ENCODE data around the gene CLTA. TPM values are rescaled to one million over a fixed set of nuclear protein-coding genes. Genes with fewer than 3 reads are reported as not detected.

Gene CLTA
- total RNA-seq, 1 experiment from 2014 or later = 146 TPM

DNA sequence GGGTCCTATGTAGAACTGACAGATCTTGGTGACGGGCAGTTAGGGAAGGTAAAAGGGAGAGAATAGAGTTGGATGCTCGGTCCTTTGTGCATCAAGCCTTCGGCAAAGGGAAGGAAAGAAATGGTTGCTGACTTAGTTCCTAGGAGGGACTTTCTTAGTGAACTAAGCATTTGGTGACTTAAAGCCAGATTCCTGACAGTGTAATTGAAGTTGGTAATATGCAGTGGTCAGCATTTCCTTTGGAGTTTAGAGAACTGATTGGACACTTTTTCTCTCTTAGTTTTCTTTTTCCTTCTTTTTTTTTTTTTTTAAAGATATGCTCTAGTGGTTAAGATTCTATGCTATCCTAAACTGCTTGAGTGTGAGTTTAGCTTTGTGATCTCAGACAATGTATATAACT is 2.3 kb downstream of the CLTA start:
- intact Hi-C loops (cut with micrococcal nuclease; ENCODE audit: unreplicated experiment) = loop anchor here (10.0 kb wide), 1 partner anchor 168 kb away; no protein-coding TSS in a partner anchor
- no peak for DNase-seq
- H3F3A ChIP-seq (ENCODE audit: insufficient read depth, low read depth) = peaks cover 10% of the 10 kb centered on the region; the same call in 1 of the 2 replicates
- no peaks in the 10 kb centered on the region for H3K27me3 ChIP-seq (ENCODE audit: insufficient read depth, low read depth)
- H3K4me1 ChIP-seq (replicated peaks; ENCODE audit: insufficient read depth) = peaks cover 30% of the 10 kb centered on the region
- H3K9me3 ChIP-seq (ENCODE audit: insufficient read depth, low read depth) = no peaks in the 10 kb centered on the region
- peak overlapping the region; percentile 91; the same call in 1 of the 2 replicates for H3K4me3 ChIP-seq
- TF ChIP-seq, protein P1, sequence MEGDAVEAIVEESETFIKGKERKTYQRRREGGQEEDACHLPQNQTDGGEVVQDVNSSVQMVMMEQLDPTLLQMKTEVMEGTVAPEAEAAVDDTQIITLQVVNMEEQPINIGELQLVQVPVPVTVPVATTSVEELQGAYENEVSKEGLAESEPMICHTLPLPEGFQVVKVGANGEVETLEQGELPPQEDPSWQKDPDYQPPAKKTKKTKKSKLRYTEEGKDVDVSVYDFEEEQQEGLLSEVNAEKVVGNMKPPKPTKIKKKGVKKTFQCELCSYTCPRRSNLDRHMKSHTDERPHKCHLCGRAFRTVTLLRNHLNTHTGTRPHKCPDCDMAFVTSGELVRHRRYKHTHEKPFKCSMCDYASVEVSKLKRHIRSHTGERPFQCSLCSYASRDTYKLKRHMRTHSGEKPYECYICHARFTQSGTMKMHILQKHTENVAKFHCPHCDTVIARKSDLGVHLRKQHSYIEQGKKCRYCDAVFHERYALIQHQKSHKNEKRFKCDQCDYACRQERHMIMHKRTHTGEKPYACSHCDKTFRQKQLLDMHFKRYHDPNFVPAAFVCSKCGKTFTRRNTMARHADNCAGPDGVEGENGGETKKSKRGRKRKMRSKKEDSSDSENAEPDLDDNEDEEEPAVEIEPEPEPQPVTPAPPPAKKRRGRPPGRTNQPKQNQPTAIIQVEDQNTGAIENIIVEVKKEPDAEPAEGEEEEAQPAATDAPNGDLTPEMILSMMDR (conservative IDR thresholded peaks at IDR 0.05) = no peak
- no peak for TF ChIP-seq EZH2 (IDR thresholded peaks at IDR 0.05; ENCODE audit: low read depth)
- no peaks in the 10 kb centered on the region for H3K9me2 ChIP-seq (ENCODE audit: insufficient read depth)
- ChIA-PET CTCF (interaction anchor here (1.0 kb wide), 1 partner anchor 84 kb away, joined by 3 read pairs; no protein-coding TSS in a partner anchor), POLR2A (ENCODE audit: unreplicated experiment) (no interaction called here)
- no peak overlapping the region for H2AFZ ChIP-seq
- no TSS peak for BruUV-seq (replicated peaks)
- peaks cover 37% of the 10 kb centered on the region for H4K20me1 ChIP-seq (ENCODE audit: insufficient read depth)
- H3K4me2 ChIP-seq = peak overlapping the region; percentile 96
- H3K79me2 ChIP-seq (ENCODE audit: low read depth) = peaks cover 64% of the 10 kb centered on the region
- no peak overlapping the region for H3K27ac ChIP-seq
- peaks cover 4% of the 10 kb centered on the region; the same call in 1 of the 2 replicates for H3K36me3 ChIP-seq (ENCODE audit: low read depth)

DNA sequence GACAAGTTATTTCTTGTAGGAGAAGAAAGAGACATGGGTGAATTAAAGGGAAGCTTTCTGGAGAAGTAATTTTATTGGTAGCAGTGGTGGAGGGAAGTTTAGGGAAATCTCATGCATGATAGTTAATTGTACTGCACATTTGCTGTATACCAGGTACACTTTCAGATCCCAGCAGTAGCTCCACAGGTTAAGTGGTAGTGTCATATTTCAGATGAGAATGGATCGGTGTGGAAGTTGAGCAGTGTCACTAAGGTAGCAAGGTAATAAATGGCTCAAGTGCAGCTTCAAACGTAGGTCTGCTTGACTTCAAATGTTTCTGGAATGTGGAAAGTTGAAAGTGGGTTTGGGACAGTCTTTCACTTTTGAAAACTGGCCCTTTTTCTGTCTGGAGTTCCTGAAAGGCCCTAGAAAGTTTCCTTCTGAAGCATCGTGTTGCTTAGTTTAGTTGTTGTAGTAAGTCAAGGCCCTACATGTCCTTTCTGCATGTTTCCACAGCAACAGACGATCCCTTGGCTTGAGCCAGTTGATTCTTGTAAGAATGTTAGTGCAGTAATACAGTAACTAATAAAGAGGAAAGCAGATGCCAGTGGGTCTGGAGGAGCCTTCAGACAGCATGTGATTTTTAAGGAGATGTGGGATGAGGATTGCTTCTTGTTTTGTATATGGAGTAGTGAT is 3.7 kb downstream of the CLTA start:
- Histone ChIP-seq H4K20me1 (ENCODE audit: insufficient read depth) (peaks cover 37% of the 10 kb centered on the region), H2AFZ (no peak overlapping the region), H3K36me3 (ENCODE audit: low read depth) (peaks cover 4% of the 10 kb centered on the region; the same call in 1 of the 2 replicates), H3F3A (ENCODE audit: insufficient read depth, low read depth) (peaks cover 10% of the 10 kb centered on the region; the same call in 1 of the 2 replicates), H3K4me2 (no peak overlapping the region), H3K9me3 (ENCODE audit: insufficient read depth, low read depth) (no peaks in the 10 kb centered on the region), H3K4me1 (replicated peaks; ENCODE audit: insufficient read depth) (peaks cover 27% of the 10 kb centered on the region), H3K9me2 (ENCODE audit: insufficient read depth) (no peaks in the 10 kb centered on the region), H3K27me3 (ENCODE audit: insufficient read depth, low read depth) (no peaks in the 10 kb centered on the region), H3K79me2 (ENCODE audit: low read depth) (peaks cover 64% of the 10 kb centered on the region), H3K4me3 (no peak overlapping the region), H3K27ac (no peak overlapping the region)
- TF ChIP-seq EZH2 (IDR thresholded peaks at IDR 0.05; ENCODE audit: low read depth) = no peak
- TF ChIP-seq, protein P1 (conservative IDR thresholded peaks at IDR 0.05) = no peak
- ChIA-PET POLR2A (ENCODE audit: unreplicated experiment) (no interaction called here), CTCF (interaction anchor here (0.6 kb wide), 1 partner anchor 46 kb away, joined by 3 read pairs; no protein-coding TSS in a partner anchor)
- intact Hi-C loops (cut with micrococcal nuclease; ENCODE audit: unreplicated experiment) = loop anchor here (10.0 kb wide), 1 partner anchor 170 kb away; no protein-coding TSS in a partner anchor
- no TSS peak for BruUV-seq (replicated peaks)
- DNase-seq = no peak

DNA sequence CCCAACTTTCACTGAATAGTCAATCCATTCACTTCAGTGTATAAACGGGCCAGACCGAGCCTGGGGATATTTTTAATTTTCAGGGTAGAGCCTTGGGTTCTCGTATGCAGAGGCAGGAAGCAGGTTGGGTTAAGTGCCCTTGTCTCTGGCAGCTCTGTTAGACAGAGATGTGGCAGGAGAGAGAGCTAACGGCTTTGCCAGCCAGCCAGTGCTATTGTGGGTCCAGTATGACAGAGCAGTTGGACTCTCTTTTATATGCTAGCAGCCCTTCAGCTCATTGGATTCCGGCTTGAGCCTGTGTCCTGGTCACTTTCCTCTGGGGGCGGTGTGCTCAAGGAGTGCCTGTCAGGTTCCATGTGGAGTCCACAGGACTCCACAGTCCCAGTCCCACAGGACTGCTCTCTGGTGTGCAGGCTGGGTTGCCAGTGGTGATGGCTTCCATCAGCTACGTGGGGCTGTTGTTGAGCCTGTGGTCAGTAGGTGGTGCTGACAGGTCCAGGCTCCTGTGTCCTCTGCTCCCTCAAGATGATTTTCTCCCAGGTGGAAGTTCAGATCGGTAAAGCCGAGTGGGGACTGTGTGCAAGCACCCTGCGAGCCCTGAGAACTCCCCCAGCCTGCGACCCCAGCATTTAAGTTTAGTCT is 14.3 kb downstream of the CLTA start:
- ChIA-PET CTCF (no interaction called here), POLR2A (ENCODE audit: unreplicated experiment) (interaction anchor here (0.5 kb wide), 1 partner anchor 14 kb away, joined by 4 read pairs; no protein-coding TSS in a partner anchor)
- TF ChIP-seq, protein P1 (conservative IDR thresholded peaks at IDR 0.05) = no peak
- no peak for TF ChIP-seq EZH2 (IDR thresholded peaks at IDR 0.05; ENCODE audit: low read depth)
- no peaks in the 10 kb centered on the region for H3K9me2 ChIP-seq (ENCODE audit: insufficient read depth)
- H3K27ac ChIP-seq = no peak overlapping the region
- H4K20me1 ChIP-seq (ENCODE audit: insufficient read depth) = peaks cover 9% of the 10 kb centered on the region; the same call in 1 of the 2 replicates
- no peaks in the 10 kb centered on the region for H3F3A ChIP-seq (ENCODE audit: insufficient read depth, low read depth)
- H3K27me3 ChIP-seq (ENCODE audit: insufficient read depth, low read depth) = no peaks in the 10 kb centered on the region
- H3K9me3 ChIP-seq (ENCODE audit: insufficient read depth, low read depth) = no peaks in the 10 kb centered on the region
- DNase-seq = no peak
- peaks cover 6% of the 10 kb centered on the region; the same call in 1 of the 2 replicates for H3K79me2 ChIP-seq (ENCODE audit: low read depth)
- no peaks in the 10 kb centered on the region for H3K4me1 ChIP-seq (replicated peaks; ENCODE audit: insufficient read depth)
- H2AFZ ChIP-seq = no peak overlapping the region
- intact Hi-C loops (cut with micrococcal nuclease; ENCODE audit: unreplicated experiment) = no loop called here
- BruUV-seq (replicated peaks) = no TSS peak
- H3K4me3 ChIP-seq = no peak overlapping the region
- H3K4me2 ChIP-seq = no peak overlapping the region
- peaks cover 20% of the 10 kb centered on the region for H3K36me3 ChIP-seq (ENCODE audit: low read depth)

Measured in PC-9 (cell line).